ENCODE results near the gene SYNJ2. TPM values are rescaled to one million over a fixed set of nuclear protein-coding genes. Genes with fewer than 3 reads are reported as not detected.

The SYNJ2 gene
- total and polyA plus RNA-seq, 7 experiments from 2014 or later, result 12.0 to 36.6 (median 22.5) TPM

GRCh38 chr6:158018041-158018771 is 36.5 kb downstream of the SYNJ2 start:
- no peak for DNase-seq
- Histone ChIP-seq H3K4me1 (ENCODE audit: control insufficient read depth in 2 of 2, insufficient read depth in 2 of 2, low read length in 2 of 2) (peaks cover 0 to 9% of the 10 kb centered on the region in 2 donors), H3K9me3 (ENCODE audit: control insufficient read depth in 2 of 3, low read length in 3 of 3) (no peaks in the 10 kb centered on the region), H3K36me3 (ENCODE audit: control insufficient read depth in 2 of 3, insufficient read depth in 3 of 3, low read length in 3 of 3) (peaks cover 0 to 41% (median 0%) of the 10 kb centered on the region in 3 experiments), H3K27ac (ENCODE audit: low read depth, low read length) (no peak overlapping the region), H3K27me3 (ENCODE audit: control insufficient read depth in 2 of 2, insufficient read depth in 2 of 2, low read length in 2 of 2) (no peaks in the 10 kb centered on the region), H3K4me3 (ENCODE audit: low read length) (no peak overlapping the region)
- peak overlapping the region in 2 of 9 donors; percentile 30 to 31 for H3K27ac Mint-ChIP-seq
- intact Hi-C loops (cut with micrococcal nuclease), result no loop called here
- CTCF ChIA-PET, result no interaction called here
- H3K36me3 Mint-ChIP-seq, result peaks cover 0 to 22% (median 13%) of the 10 kb centered on the region in 5 donors
- H3K27me3 Mint-ChIP-seq, result no peaks in the 10 kb centered on the region
- peaks cover 21 to 44% (median 25%) of the 10 kb centered on the region in 7 donors for H3K4me1 Mint-ChIP-seq
- no peaks in the 10 kb centered on the region for H3K9me3 Mint-ChIP-seq
- no peak for ATAC-seq
- H3K4me3 Mint-ChIP-seq, result no peak overlapping the region
- POLR2A ChIA-PET, result interaction anchor here (0.7 kb wide), 1 partner anchor 72 kb away, joined by 4 read pairs; no protein-coding TSS in a partner anchor

- no peak overlapping the region for H3K27ac ChIP-seq (ENCODE audit: low read depth, low read length)
- no peaks in the 10 kb centered on the region for H3K9me3 Mint-ChIP-seq
- ATAC-seq (no peak), DNase-seq (no peak)
- H3K27me3 Mint-ChIP-seq, result no peaks in the 10 kb centered on the region
- H3K27ac Mint-ChIP-seq, result no peak overlapping the region
- H3K4me3 ChIP-seq (ENCODE audit: low read length), result no peak overlapping the region
- no peaks in the 10 kb centered on the region for H3K27me3 ChIP-seq (ENCODE audit: control insufficient read depth in 2 of 2, insufficient read depth in 2 of 2, low read length in 2 of 2)
- ChIA-PET CTCF (no interaction called here), POLR2A (interaction anchor here (0.7 kb wide), 1 partner anchor 72 kb away, joined by 4 read pairs; no protein-coding TSS in a partner anchor)
- peaks cover 0 to 9% of the 10 kb centered on the region in 2 donors for H3K4me1 ChIP-seq (ENCODE audit: control insufficient read depth in 2 of 2, insufficient read depth in 2 of 2, low read length in 2 of 2)
- peaks cover 0 to 22% (median 12%) of the 10 kb centered on the region in 5 donors for H3K36me3 Mint-ChIP-seq
- peaks cover 14 to 37% (median 19%) of the 10 kb centered on the region in 7 donors for H3K4me1 Mint-ChIP-seq
- intact Hi-C loops (cut with micrococcal nuclease), result no loop called here
- no peak overlapping the region for H3K4me3 Mint-ChIP-seq
- H3K36me3 ChIP-seq (ENCODE audit: control insufficient read depth in 2 of 3, insufficient read depth in 3 of 3, low read length in 3 of 3), result peaks cover 0 to 41% (median 0%) of the 10 kb centered on the region in 3 experiments
- H3K9me3 ChIP-seq (ENCODE audit: control insufficient read depth in 2 of 3, low read length in 3 of 3), result no peaks in the 10 kb centered on the region
These were observed 37.2 kb downstream of the SYNJ2 start for GRCh38 chr6:158018851-158019361.

- POLR2A ChIA-PET, result interaction anchor here (0.6 kb wide), 1 partner anchor 13 kb away, joined by 14 read pairs; no protein-coding TSS in a partner anchor
- Mint-ChIP-seq H3K27ac (peak overlapping the region in 2 of 9 donors; percentile 3 to 37), H3K4me3 (no peak overlapping the region), H3K27me3 (no peaks in the 10 kb centered on the region), H3K4me1 (peaks cover 9 to 32% (median 15%) of the 10 kb centered on the region in 7 donors), H3K36me3 (peaks cover 0 to 22% (median 12%) of the 10 kb centered on the region in 5 donors), H3K9me3 (no peaks in the 10 kb centered on the region)
- intact Hi-C loops (cut with micrococcal nuclease), result no loop called here
- Histone ChIP-seq H3K27ac (ENCODE audit: low read depth, low read length) (no peak overlapping the region), H3K9me3 (ENCODE audit: control insufficient read depth in 2 of 3, low read length in 3 of 3) (no peaks in the 10 kb centered on the region), H3K36me3 (ENCODE audit: control insufficient read depth in 2 of 3, insufficient read depth in 3 of 3, low read length in 3 of 3) (peaks cover 0 to 41% (median 0%) of the 10 kb centered on the region in 3 experiments), H3K4me3 (ENCODE audit: low read length) (no peak overlapping the region), H3K27me3 (ENCODE audit: control insufficient read depth in 2 of 2, insufficient read depth in 2 of 2, low read length in 2 of 2) (no peaks in the 10 kb centered on the region), H3K4me1 (ENCODE audit: control insufficient read depth in 2 of 2, insufficient read depth in 2 of 2, low read length in 2 of 2) (peaks cover 0 to 9% of the 10 kb centered on the region in 2 donors)
- no peak for DNase-seq
- ATAC-seq, result no peak
- CTCF ChIA-PET, result no interaction called here
These were observed 37.8 kb downstream of the SYNJ2 start for GRCh38 chr6:158019416-158019815.

- Mint-ChIP-seq H3K4me1 (peaks cover under 1 to 23% (median 6%) of the 10 kb centered on the region in 7 donors), H3K27ac (peak overlapping the region in 5 of 9 donors; percentile 3 to 80 (median 29))
- intact Hi-C loops (cut with micrococcal nuclease), result no loop called here
These were observed 38.6 kb downstream of the SYNJ2 start for GRCh38 chr6:158020272-158020711.

GRCh38 chr6:158020811-158021210 is 39.1 kb downstream of the SYNJ2 start:
- H3K9me3 Mint-ChIP-seq, result no peaks in the 10 kb centered on the region
- H3K4me1 ChIP-seq (ENCODE audit: control insufficient read depth in 2 of 2, insufficient read depth in 2 of 2, low read length in 2 of 2), result peaks cover under 1 to 2% of the 10 kb centered on the region in 2 donors

More at GRCh38 chr6:158020272-158020711, 38.6 kb downstream of the SYNJ2 start:
- Mint-ChIP-seq H3K9me3 (no peaks in the 10 kb centered on the region), H3K36me3 (peaks cover 0 to 22% (median 9%) of the 10 kb centered on the region in 5 donors), H3K27me3 (no peaks in the 10 kb centered on the region), H3K4me3 (no peak overlapping the region)
- H3K27me3 ChIP-seq (ENCODE audit: control insufficient read depth in 2 of 2, insufficient read depth in 2 of 2, low read length in 2 of 2), result no peaks in the 10 kb centered on the region
- H3K4me1 ChIP-seq (ENCODE audit: control insufficient read depth in 2 of 2, insufficient read depth in 2 of 2, low read length in 2 of 2), result peaks cover 0 to 1% of the 10 kb centered on the region in 2 donors
- DNase-seq (no peak), ATAC-seq (no peak)
- H3K4me3 ChIP-seq (ENCODE audit: low read length), result no peak overlapping the region
- ChIA-PET POLR2A (interaction anchor here (0.6 to 1.2 kb wide), 2 partner anchors 9 to 12 kb away, joined by 3 to 14 read pairs; no protein-coding TSS in a partner anchor), CTCF (interaction anchor here (0.7 kb wide), 1 partner anchor 841 kb away, joined by 3 read pairs; no protein-coding TSS in a partner anchor)
- peaks cover 0 to 41% (median 0%) of the 10 kb centered on the region in 3 experiments for H3K36me3 ChIP-seq (ENCODE audit: control insufficient read depth in 2 of 3, insufficient read depth in 3 of 3, low read length in 3 of 3)
- H3K9me3 ChIP-seq (ENCODE audit: control insufficient read depth in 2 of 3, low read length in 3 of 3), result no peaks in the 10 kb centered on the region
- no peak overlapping the region for H3K27ac ChIP-seq (ENCODE audit: low read depth, low read length)

GRCh38 chr6:158021376-158021775 is 39.7 kb downstream of the SYNJ2 start:
- POLR2A ChIA-PET, result interaction anchor here (1.2 kb wide), 1 partner anchor 10 kb away, joined by 3 read pairs; no protein-coding TSS in a partner anchor

More at GRCh38 chr6:158020811-158021210, 39.1 kb downstream of the SYNJ2 start:
- CTCF ChIA-PET, result interaction anchor here (0.7 kb wide), 1 partner anchor 841 kb away, joined by 3 read pairs; no protein-coding TSS in a partner anchor
- DNase-seq, result no peak
- ATAC-seq, result no peak
- intact Hi-C loops (cut with micrococcal nuclease), result no loop called here
- H3K36me3 Mint-ChIP-seq, result peaks cover 0 to 22% (median 9%) of the 10 kb centered on the region in 5 donors
- no peaks in the 10 kb centered on the region for H3K27me3 ChIP-seq (ENCODE audit: control insufficient read depth in 2 of 2, insufficient read depth in 2 of 2, low read length in 2 of 2)
- H3K9me3 ChIP-seq (ENCODE audit: control insufficient read depth in 2 of 3, low read length in 3 of 3), result no peaks in the 10 kb centered on the region
- peaks cover 0 to 41% (median 0%) of the 10 kb centered on the region in 3 experiments for H3K36me3 ChIP-seq (ENCODE audit: control insufficient read depth in 2 of 3, insufficient read depth in 3 of 3, low read length in 3 of 3)
- POLR2A ChIA-PET, result interaction anchor here (1.2 kb wide), 1 partner anchor 9 kb away, joined by 3 read pairs; no protein-coding TSS in a partner anchor
- H3K27ac Mint-ChIP-seq, result peak overlapping the region in 3 of 9 donors; percentile 29 to 80 (median 29)
- H3K4me1 Mint-ChIP-seq, result peaks cover 1 to 21% (median 6%) of the 10 kb centered on the region in 7 donors
- no peaks in the 10 kb centered on the region for H3K27me3 Mint-ChIP-seq
- no peak overlapping the region for H3K4me3 ChIP-seq (ENCODE audit: low read length)
- no peak overlapping the region for H3K4me3 Mint-ChIP-seq
- H3K27ac ChIP-seq (ENCODE audit: low read depth, low read length), result no peak overlapping the region

More at GRCh38 chr6:158021376-158021775, 39.7 kb downstream of the SYNJ2 start:
- H3K4me1 ChIP-seq (ENCODE audit: control insufficient read depth in 2 of 2, insufficient read depth in 2 of 2, low read length in 2 of 2), result peaks cover 6 to 8% of the 10 kb centered on the region in 2 donors
- no peaks in the 10 kb centered on the region for H3K27me3 ChIP-seq (ENCODE audit: control insufficient read depth in 2 of 2, insufficient read depth in 2 of 2, low read length in 2 of 2)
- H3K36me3 ChIP-seq (ENCODE audit: control insufficient read depth in 2 of 3, insufficient read depth in 3 of 3, low read length in 3 of 3), result peaks cover 0 to 41% (median 0%) of the 10 kb centered on the region in 3 experiments
- no peaks in the 10 kb centered on the region for H3K9me3 ChIP-seq (ENCODE audit: control insufficient read depth in 2 of 3, low read length in 3 of 3)
- no peak overlapping the region for H3K4me3 ChIP-seq (ENCODE audit: low read length)
- H3K27ac ChIP-seq (ENCODE audit: low read depth, low read length), result no peak overlapping the region
- H3K27me3 Mint-ChIP-seq, result no peaks in the 10 kb centered on the region
- no peak overlapping the region for H3K4me3 Mint-ChIP-seq
- DNase-seq (no peak), ATAC-seq (no peak)
- CTCF ChIA-PET, result no interaction called here
- no peaks in the 10 kb centered on the region for H3K9me3 Mint-ChIP-seq
- H3K4me1 Mint-ChIP-seq, result peaks cover 6 to 24% (median 12%) of the 10 kb centered on the region in 7 donors
- H3K36me3 Mint-ChIP-seq, result peaks cover 0 to 22% (median 9%) of the 10 kb centered on the region in 5 donors
- intact Hi-C loops (cut with micrococcal nuclease), result no loop called here
- peak overlapping the region in 5 of 9 donors; percentile 21 to 63 (median 55) for H3K27ac Mint-ChIP-seq
